Measurements from ENCODE around the gene ZBTB7C. TPM values are rescaled to one million over a fixed set of nuclear protein-coding genes. Genes with fewer than 3 reads are reported as not detected.

ZBTB7C gene
- total and polyA plus RNA-seq, 2 of the 8 experiments (the other 6 are each of a cell fraction or from before 2014, with no cell fraction given) = 0.15 to 0.45 TPM

- no peak for FAIRE-seq
- Histone ChIP-seq H2BK12ac (ENCODE audit: low read depth, low read length) (no peak overlapping the region), H4K8ac (ENCODE audit: extremely low read depth, insufficient read depth, low read length) (no peak overlapping the region), H2BK5ac (ENCODE audit: low read depth, low read length) (no peak overlapping the region), H3K23me2 (ENCODE audit: low read depth, low read length) (no peaks in the 10 kb centered on the region), H3K79me2 (ENCODE audit: control insufficient read depth in 1 of 2, insufficient read depth in 2 of 2, low read length in 2 of 2) (no peaks in the 10 kb centered on the region), H3K4me1 (replicated peaks in 1 of 4; ENCODE audit: control insufficient read depth in 3 of 4, insufficient read depth in 4 of 4, low read length in 3 of 4) (peaks cover 2 to 12% (median 6%) of the 10 kb centered on the region in 4 experiments), H3K56ac (replicated peaks; ENCODE audit: insufficient read length, low read depth, low read length) (no peak overlapping the region), H4K91ac (replicated peaks; ENCODE audit: insufficient read length, low read length) (no peak overlapping the region), H3K4me2 (ENCODE audit: insufficient read depth in 1 of 2, low read depth in 2 of 2, low read length in 2 of 2) (no peak overlapping the region), H3K27ac (ENCODE audit: low read depth, low read length) (no peak overlapping the region), H3K36me3 (ENCODE audit: control insufficient read depth in 2 of 4, insufficient read depth in 4 of 4, low read length in 3 of 4) (no peaks in the 10 kb centered on the region), H3K23ac (ENCODE audit: insufficient read length) (no peak overlapping the region), H3K27me3 (replicated peaks in 1 of 4; ENCODE audit: control insufficient read depth in 3 of 4, extremely low read depth in 1 of 4, insufficient read depth in 3 of 4, low read length in 3 of 4) (0 out of 7 replicates have a peak, but pooled peaks cover 0 to 2% (median 0%) of the 10 kb centered on the region in 4 experiments), H4K5ac (ENCODE audit: insufficient read length, low read depth, low read length) (no peak overlapping the region), H3K9me3 (ENCODE audit: insufficient read depth in 2 of 2, low read depth in 1 of 2, low read length in 1 of 2) (no peaks in the 10 kb centered on the region), H3K18ac (ENCODE audit: extremely low read depth, low read length) (no peak overlapping the region), H2BK20ac (ENCODE audit: low read length) (no peak overlapping the region), H3K4ac (replicated peaks; ENCODE audit: insufficient read length, low read depth, low read length) (no peak overlapping the region), H2AFZ (ENCODE audit: low read length) (no peak overlapping the region), H3K79me1 (ENCODE audit: low read depth, low read length) (no peaks in the 10 kb centered on the region), H4K20me1 (replicated peaks in 1 of 2; ENCODE audit: control insufficient read depth in 1 of 2, insufficient read depth in 2 of 2, low read length in 2 of 2) (no peaks in the 10 kb centered on the region), H2BK15ac (ENCODE audit: low read length) (no peak overlapping the region), H3K14ac (ENCODE audit: insufficient read length) (no peak overlapping the region), H2BK120ac (replicated peaks; ENCODE audit: low read depth, low read length) (no peak overlapping the region), H2AK5ac (ENCODE audit: low read depth, low read length) (no peak overlapping the region), H3K9ac (replicated peaks in 1 of 4; ENCODE audit: extremely low read depth in 1 of 4, low read depth in 3 of 4, low read length in 3 of 4) (no peak overlapping the region), H3K4me3 (ENCODE audit: extremely low read depth in 1 of 4, insufficient read depth in 2 of 4, low read depth in 3 of 4, low read length in 4 of 4) (no peak overlapping the region)
- 80% methylated on average over 3 of the region's 3 CpGs; no CpG with 5 or more reads in 1 of the 2 experiments for WGBS, 2 experiments (ENCODE audit: extremely low coverage in 1 of 2, insufficient coverage in 1 of 2, insufficient read length in 1 of 2, insufficient replicate concordance in 2 of 2, low coverage in 1 of 2, low lambda C conversion rate in 2 of 2, missing lambda C conversion rate in 1 of 2)
- CTCF ChIA-PET (ENCODE audit: partially characterized antibody) = interaction anchor here (0.7 to 1.3 kb wide), 3 partner anchors 10 to 378 kb away, joined by 3 to 4 read pairs (median 3); no protein-coding TSS in a partner anchor
- DNase-seq (ENCODE audit: low read depth in 1 of 2, low spot score in 2 of 2) = no peak
- POLR2A ChIA-PET (ENCODE audit: partially characterized antibody) = no interaction called here
- TF ChIP-seq GABPA (IDR thresholded peaks at IDR 0.05; ENCODE audit: borderline replicate concordance, insufficient read depth, low read length) = no peak
- no peak for TF ChIP-seq MAX (IDR thresholded peaks at IDR 0.05)
- TF ChIP-seq KDM5A (IDR thresholded peaks at IDR 0.05; ENCODE audit: low read length) = no peak
- no peak for TF ChIP-seq RNF2 (IDR thresholded peaks at IDR 0.05; ENCODE audit: borderline replicate concordance, low read depth, low read length, missing control alignments, poor library complexity, severe bottlenecking)
- TF ChIP-seq TEAD4 (IDR thresholded peaks at IDR 0.05; ENCODE audit: low read depth, low read length) = no peak
- no peak for TF ChIP-seq SIX5 (IDR thresholded peaks at IDR 0.05; ENCODE audit: low read depth, low read length)
Measured at GRCh38 chr18:48098007-48098406, 311.2 kb downstream of the ZBTB7C start.
